Prostate gland (tissue), 2 donors: Measurements from ENCODE around the gene NEGR1.

Source experiments
- CTCF ChIP-seq, 4 experiments: fragments of 200-600 bp in 2 of 4; fragments of 450-650 bp in 2 of 4; sonication (generic) in 2 of 4; IDR thresholded peaks; 1 replicate in 3 of 4; 2 replicates in 1 of 4; pipeline ENCODE4 v1.5.1; 2016 to 2019; ENCODE audit warnings: antibody characterized with exemption in 4 of 4, mild to moderate bottlenecking in 2 of 4, moderate library complexity in 2 of 4
- POLR2A ChIP-seq: fragments of 450-650 bp; IDR thresholded peaks from one replicate; pipeline ENCODE4 v1.6.1; 2016; ENCODE audit warnings: antibody characterized with exemption, mild to moderate bottlenecking
- POLR2AphosphoS5 ChIP-seq: sonication (generic); formaldehyde crosslinking; IDR thresholded peaks from one replicate; pipeline ENCODE4 v1.6.1; 2017; ENCODE audit warnings: antibody characterized with exemption

DNA sequence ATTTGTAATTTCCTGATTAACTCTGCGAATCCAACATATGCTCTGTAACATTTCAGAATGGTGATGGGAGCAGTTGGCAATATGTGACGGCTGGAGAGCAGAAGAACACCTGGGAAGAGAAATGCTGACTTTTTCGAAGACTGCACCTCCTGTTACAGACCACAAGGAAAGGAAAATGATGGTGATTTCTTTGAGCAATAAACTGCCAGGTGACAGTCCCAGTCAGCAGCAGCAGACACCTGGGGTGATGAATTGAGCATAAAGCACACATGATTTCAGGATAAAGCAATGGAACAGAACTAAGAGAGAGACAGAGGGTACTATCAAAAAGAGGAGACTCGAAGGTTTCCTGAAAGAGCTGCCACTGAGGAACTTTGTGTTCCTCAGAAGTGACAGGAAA lies 528.6 kb downstream of the NEGR1 start:
- no peak for TF ChIP-seq CTCF (IDR thresholded peaks at IDR 0.05)
- no peak for TF ChIP-seq POLR2A
- no peak for TF ChIP-seq POLR2AphosphoS5
